ENCODE measurements around the gene PCSK6.

GRCh38 chr15:101491734-101492640, 2.5 kb upstream of the PCSK6 start:
- TF ChIP-seq EP300 (IDR thresholded peaks at IDR 0.05; ENCODE audit: borderline replicate concordance) (no peak), EGR1 (IDR thresholded peaks at IDR 0.05) (no peak), CREB1 (IDR thresholded peaks at IDR 0.05; ENCODE audit: low read depth) (no peak), MAX (IDR thresholded peaks at IDR 0.05) (no peak), RAD21 (IDR thresholded peaks at IDR 0.05; ENCODE audit: low read depth) (no peak), NFIC (IDR thresholded peaks at IDR 0.05) (no peak)

Measured in Ishikawa (cell line).